ENCODE results near the gene SMCO1.
A peak's percentile ranks its signal among the peaks of the same experiment; 100 is the strongest.
"Not testable (repeated sequence)": the region's sequence is repeated elsewhere in the genome, so short reads cannot be mapped to it uniquely, and the experiment has no call there.

The SMCO1 gene

GRCh38 chr3:196521291-196521690 lies 6.1 kb upstream of the SMCO1 start:
- DNase-seq (ENCODE audit: low read depth in 2 of 2), result not testable (repeated sequence)

DNA sequence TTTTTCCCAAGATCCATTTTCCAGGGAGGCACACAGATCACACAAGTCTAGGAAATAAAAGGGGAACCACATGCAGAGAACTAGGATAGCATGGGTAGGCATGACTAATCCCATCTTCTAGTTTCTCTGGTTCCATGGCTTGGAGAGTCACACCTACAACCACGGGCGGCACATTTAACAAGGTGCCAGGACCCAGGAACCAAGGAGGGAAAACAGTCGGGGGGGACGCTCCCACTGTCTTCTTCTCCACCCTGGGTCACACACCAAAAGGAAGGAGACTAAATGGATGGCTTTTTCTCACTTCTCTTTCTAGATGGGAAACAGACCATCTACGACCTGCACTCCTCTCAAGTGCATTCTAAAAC lies 4.6 kb upstream of the SMCO1 start:
- DNase-seq (ENCODE audit: low read depth in 2 of 2), result no peak

DNA sequence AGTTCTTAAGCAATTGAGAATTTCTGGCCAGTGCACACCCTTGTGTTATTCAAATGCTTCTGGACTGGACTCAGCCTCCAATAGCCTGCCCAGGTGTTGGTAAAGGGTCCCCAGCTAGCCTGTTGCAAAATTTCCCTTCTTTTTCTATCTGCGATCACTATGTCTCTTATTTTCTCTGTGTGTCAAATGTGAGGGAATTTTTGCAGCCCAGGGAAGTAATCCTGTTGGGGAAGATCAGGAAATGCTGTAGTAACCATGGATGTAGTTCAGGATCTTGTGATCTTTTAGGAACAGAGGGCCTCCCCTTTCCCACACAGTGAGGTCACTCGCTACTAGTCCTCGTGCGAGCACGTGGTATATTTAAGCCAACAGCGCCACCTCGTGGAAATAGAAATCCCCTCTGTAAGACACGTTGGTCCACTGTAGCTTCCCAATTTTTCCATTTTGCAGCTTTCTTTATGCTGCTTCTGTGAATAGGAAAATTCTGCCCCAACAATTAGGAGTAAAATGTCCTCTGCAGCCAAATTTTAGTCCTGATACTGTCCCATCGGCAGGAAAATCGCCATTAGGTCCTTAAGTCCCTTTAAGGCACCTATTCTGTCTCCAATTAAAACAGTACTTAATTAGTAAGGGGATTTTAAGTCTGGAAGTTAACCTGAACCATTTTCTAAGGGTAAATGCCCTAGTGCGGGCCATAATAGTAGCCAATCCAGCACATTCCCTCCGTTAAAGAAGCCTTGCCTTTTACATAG lies 4.0 kb upstream of the SMCO1 start:
- no peak for DNase-seq (ENCODE audit: low read depth in 2 of 2)

GRCh38 chr3:196517919-196518318 lies 2.8 kb upstream of the SMCO1 start:
- DNase-seq (ENCODE audit: low read depth in 2 of 2), result no peak

- no peak for DNase-seq (ENCODE audit: low read depth in 2 of 2)
Observed at GRCh38 chr3:196517162-196517800, 2.1 kb upstream of the SMCO1 start.

- DNase-seq (ENCODE audit: low read depth in 2 of 2), result no peak
Observed at GRCh38 chr3:196514350-196514716, 813 bp downstream of the SMCO1 start.

- no peak for DNase-seq (ENCODE audit: low read depth in 2 of 2)
Observed at GRCh38 chr3:196513697-196514349, 1.3 kb downstream of the SMCO1 start.

DNA sequence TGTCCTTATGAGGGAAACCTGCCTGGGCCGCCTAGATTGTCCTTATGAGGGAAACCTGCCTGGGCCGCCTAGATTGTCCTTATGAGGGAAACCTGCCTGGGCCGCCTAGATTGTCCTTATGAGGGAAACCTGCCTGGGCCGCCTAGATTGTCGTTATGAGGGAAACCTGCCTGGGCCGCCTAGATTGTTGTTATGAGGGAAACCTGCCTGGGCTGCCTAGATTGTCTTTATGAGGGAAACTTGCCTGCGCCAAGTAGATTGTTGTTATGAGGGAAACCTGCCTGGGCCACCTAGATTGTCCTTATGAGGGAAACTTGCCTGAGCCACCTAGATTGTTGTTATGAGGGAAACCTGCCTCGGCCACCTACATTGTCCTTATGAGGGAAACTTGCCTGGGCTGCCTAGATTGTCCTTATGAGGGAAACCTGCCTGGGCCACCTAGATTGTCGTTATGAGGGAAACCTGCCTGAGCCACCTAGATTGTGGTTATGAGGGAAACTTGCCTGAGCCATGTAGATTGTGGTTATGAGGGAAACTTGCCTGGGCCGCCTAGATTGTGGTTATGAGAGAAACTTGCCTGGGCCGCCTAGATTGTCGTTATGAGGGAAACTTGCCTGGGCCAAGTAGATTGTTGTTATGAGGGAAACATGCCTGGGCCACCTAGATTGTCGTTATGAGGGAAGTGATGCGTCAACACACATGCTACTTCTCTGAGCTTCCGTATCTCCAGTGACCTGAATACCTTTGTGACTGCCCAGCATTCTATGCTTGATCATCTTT lies 3.3 kb downstream of the SMCO1 start:
- DNase-seq (ENCODE audit: low read depth in 2 of 2), result not testable (repeated sequence)

DNA sequence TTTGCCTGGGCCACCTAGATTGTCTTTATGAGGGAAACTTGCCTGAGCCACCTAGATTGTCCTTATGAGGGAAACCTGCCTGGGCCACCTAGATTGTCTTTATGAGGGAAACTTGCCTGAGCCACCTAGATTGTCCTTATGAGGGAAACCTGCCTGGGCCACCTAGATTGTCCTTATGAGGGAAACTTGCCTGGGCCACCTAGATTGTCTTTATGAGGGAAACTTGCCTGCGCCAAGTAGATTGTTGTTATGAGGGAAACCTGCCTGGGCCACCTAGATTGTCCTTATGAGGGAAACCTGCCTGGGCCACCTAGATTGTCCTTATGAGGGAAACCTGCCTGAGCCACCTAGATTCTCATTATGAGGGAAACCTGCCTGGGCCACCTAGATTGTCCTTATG lies 4.0 kb downstream of the SMCO1 start:
- DNase-seq (ENCODE audit: low read depth in 2 of 2), result not testable (repeated sequence)

GRCh38 chr3:196506687-196507086 lies 8.5 kb downstream of the SMCO1 start:
- DNase-seq (ENCODE audit: low read depth in 2 of 2), result no peak

DNA sequence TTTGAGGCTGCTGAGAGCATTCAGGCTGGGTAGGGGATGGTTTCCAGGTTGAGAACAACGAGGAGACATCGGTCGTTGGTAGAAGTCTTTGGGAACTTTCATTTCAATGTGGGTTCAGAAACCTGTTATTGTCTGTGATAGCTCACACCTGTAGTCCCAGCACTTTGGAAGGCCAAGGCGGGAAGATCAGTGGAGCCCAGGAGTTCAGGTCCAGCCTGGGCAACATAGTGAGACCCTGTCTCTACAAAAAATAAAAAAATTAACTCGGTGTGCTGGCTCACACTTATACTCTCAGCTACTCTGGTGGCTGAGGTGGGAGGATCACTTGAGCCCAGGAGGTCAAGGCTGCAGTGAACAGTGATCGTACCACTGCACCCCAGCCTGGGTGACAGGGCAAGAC lies 10.6 kb downstream of the SMCO1 start:
- no peak for DNase-seq (ENCODE audit: low read depth in 2 of 2)

- not testable (repeated sequence) for DNase-seq (ENCODE audit: low read depth in 2 of 2)
Observed at GRCh38 chr3:196504077-196504398, 11.1 kb downstream of the SMCO1 start.

DNA sequence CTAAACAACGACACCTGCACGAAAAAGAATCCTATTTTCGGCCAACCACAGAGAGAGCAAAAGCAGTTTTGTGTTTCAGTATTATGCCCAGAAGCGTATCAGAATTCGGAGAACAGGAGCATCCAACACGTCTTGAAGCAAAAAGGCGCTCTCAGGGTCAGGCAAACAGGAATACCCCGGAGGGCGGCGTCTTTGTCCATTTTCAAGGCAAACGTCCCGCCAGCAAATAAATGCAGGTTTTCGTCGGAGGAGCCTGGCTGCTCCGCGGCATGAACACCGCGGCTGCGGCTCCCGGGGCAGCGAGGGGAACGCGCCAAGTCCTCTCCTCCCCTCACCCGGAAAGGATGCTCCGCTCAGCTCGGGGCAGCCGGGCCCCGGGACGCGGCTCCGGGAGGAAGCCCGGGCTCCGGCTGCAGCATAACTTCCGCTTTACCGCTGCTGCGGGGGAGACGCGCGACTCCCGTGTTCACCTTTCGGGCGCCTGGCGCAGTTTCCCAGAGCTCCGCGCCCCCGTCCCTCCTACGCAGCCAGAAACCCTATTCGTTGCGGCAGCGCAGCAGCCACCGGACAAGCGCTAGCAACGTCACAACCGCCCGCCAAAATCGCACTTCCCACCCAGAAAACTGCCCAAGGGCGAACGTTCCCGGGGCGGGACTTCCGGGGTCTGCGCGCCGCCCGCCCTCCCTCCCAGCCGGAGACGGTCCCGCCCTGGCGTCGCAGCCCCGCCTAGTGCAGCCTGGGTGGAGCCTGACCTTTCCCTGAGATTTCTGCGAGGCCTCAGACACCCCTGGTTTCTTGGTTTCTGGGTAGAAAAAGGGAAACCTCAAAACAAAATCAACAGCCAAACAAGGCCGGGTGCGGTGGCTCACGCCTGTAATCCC lies 11.7 kb downstream of the SMCO1 start, which contains the start of gene RNF168:
TSS of gene RNF168 (minus strand) at position 573 of the 881 bp plus-strand sequence. CDS start 595 bp downstream, outside the sequence.
- DNase-seq (ENCODE audit: low read depth in 2 of 2), result peak; percentile 79 to 85

- DNase-seq (ENCODE audit: low read depth in 2 of 2), result peak; percentile 38 to 40
Observed at GRCh38 chr3:196502775-196503195, 12.4 kb downstream of the SMCO1 start.

DNA sequence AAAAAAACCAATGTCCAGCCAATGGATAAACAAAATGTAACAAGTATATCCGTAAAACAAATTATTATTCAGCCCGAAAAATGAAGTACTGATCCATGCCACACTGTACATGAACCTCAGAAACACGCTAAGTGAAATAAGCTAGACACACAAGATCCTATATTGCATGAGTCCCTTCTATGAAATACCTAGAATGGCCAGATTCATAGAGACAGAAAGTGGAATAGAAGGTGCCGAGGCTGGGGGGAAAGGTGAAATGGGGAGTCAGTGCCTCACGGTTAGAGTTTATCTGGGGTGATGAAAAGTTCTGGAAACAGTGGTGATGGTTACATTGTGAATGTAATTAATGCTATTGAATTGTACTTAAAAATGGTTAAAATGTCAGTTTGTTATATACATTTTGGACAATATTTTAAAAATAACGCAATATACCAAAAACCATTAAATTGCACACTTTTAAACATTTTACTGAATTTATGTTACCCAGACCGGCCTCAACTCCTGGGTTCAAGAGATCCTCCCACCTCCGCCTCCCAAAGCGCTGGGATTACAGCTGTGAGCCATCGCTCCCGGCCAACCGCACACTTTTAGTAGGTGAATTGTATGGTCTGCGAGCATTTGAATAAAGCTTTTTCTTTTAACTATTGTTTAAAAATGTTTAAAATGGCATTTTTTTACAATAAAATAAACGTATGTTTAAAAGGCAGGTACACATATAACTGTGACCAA lies 13.7 kb downstream of the SMCO1 start:
- no peak for DNase-seq (ENCODE audit: low read depth in 2 of 2)

DNA sequence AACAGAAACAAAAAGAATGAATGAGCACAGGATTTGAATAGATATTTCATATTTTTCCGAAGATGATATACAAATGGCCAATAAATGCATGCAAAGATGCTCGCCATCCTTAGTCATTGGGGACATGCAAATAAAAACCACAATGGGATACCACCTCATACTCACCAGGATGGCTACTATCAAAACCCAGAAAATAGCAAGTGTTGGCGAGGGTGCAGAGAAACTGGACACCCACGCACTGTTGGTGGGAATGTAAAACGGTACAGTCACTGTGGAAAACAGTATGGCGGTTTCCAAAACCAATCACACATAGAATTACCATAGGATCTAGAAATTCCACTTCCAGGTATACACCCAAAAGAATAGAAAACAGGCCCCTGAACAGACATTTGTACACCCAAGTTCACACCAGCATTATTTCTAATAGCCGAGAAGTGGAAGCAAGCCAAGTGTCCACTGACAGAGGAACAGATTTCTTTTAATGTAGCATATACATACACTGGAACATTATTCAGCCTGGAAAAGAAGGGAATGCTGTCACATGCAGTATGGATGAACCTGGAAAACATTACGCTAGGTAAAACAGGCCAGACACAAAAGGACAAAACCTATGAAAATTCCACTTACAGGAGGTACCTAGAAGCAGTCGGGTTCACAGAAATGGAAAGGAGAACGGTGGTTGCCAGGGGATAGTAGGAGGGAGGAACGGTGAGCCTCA lies 15.2 kb downstream of the SMCO1 start:
- DNase-seq (ENCODE audit: low read depth in 2 of 2), result no peak

GRCh38 chr3:196499061-196499460 lies 16.1 kb downstream of the SMCO1 start:
- no peak for DNase-seq (ENCODE audit: low read depth in 2 of 2)

GRCh38 chr3:196498297-196498696 lies 16.8 kb downstream of the SMCO1 start:
- DNase-seq (ENCODE audit: low read depth in 2 of 2), result no peak

- no peak for DNase-seq (ENCODE audit: low read depth in 2 of 2)
Observed at GRCh38 chr3:196496183-196496582, 19.0 kb downstream of the SMCO1 start.

GRCh38 chr3:196493292-196493691 lies 21.9 kb downstream of the SMCO1 start:
- no peak for DNase-seq (ENCODE audit: low read depth in 2 of 2)
